Brain pericyte (primary cell): ENCODE data around the gene SOS2.

Experiments used
- DNase-seq: peaks from one replicate; pipeline ENCODE4 v3.0.0-alpha.2; 2012; ENCODE audit warnings: low read depth, low spot score

The SOS2 gene

GRCh38 chr14:50231475-50232275, at the start of gene SOS2:
Gene SOS2, minus strand, starts transcription at chr14:50231578. Its CDS starts 295 bp downstream, at chr14:50231283.
- DNase-seq = peak; percentile 66

GRCh38 chr14:50272498-50272897, 41.1 kb upstream of the SOS2 start:
- no peak for DNase-seq

GRCh38 chr14:50270932-50271331, 39.6 kb upstream of the SOS2 start:
- DNase-seq = no peak

GRCh38 chr14:50265029-50265428, 33.7 kb upstream of the SOS2 start:
- DNase-seq = no peak

GRCh38 chr14:50263321-50263720, 31.9 kb upstream of the SOS2 start:
- no peak for DNase-seq

GRCh38 chr14:50262865-50263264, 31.5 kb upstream of the SOS2 start:
- DNase-seq = no peak

- DNase-seq = no peak
Observed at GRCh38 chr14:50260511-50260910, 29.1 kb upstream of the SOS2 start.

GRCh38 chr14:50260072-50260471, 28.7 kb upstream of the SOS2 start:
- DNase-seq = no peak

GRCh38 chr14:50257732-50258131, 26.4 kb upstream of the SOS2 start:
- no peak for DNase-seq

- no peak for DNase-seq
Observed at GRCh38 chr14:50254248-50254647, 22.9 kb upstream of the SOS2 start.

GRCh38 chr14:50249136-50249775, 17.9 kb upstream of the SOS2 start:
- DNase-seq = no peak

- no peak for DNase-seq
Observed at GRCh38 chr14:50247245-50247644, 15.9 kb upstream of the SOS2 start.

- DNase-seq = no peak
Observed at GRCh38 chr14:50242566-50243310, 11.4 kb upstream of the SOS2 start.

- DNase-seq = no peak
Observed at GRCh38 chr14:50242096-50242495, 10.7 kb upstream of the SOS2 start.

- no peak for DNase-seq
Observed at GRCh38 chr14:50237427-50237826, 6.0 kb upstream of the SOS2 start.

GRCh38 chr14:50233951-50234250, 2.5 kb upstream of the SOS2 start:
- no peak for DNase-seq

- DNase-seq = no peak
Observed at GRCh38 chr14:50233166-50233950, 2.0 kb upstream of the SOS2 start.

- DNase-seq = no peak
Observed at GRCh38 chr14:50232276-50232642, 881 bp upstream of the SOS2 start.

- no peak for DNase-seq
Observed at GRCh38 chr14:50230701-50231474, 490 bp downstream of the SOS2 start.

- no peak for DNase-seq
Observed at GRCh38 chr14:50230401-50230700, 1.0 kb downstream of the SOS2 start.

GRCh38 chr14:50229681-50230080, 1.7 kb downstream of the SOS2 start:
- DNase-seq = no peak
